Psoas muscle (tissue), 8 donors: ENCODE results near the gene GP5. TPM values are rescaled to one million over a fixed set of nuclear protein-coding genes. Genes with fewer than 3 reads are reported as not detected.

Experiments used
- ATAC-seq, 4 donors: fragments of 200-7000 bp; cut with Tn5 transposase; one replicate each; pipeline ENCODE4 v1.9.1; 2020; ENCODE audit warnings: moderate library complexity in 3 of 4, mild to moderate bottlenecking in 2 of 4
- DNase-seq, 2 donors: peaks; one replicate each; pipeline ENCODE4 v3.0.0-alpha.2; 2020
- H3K27ac ChIP-seq: fragments of 200-600 bp; one replicate; pipeline ENCODE4 v1.8.0; 2022
- H3K27me3 ChIP-seq, 3 donors: fragments of 200-600 bp in 1 of 3; one replicate each; pipeline versions ENCODE4 v1.6.1 to v1.8.0; 2013 to 2022; ENCODE audit warnings: low read length in 2 of 3, mild to moderate bottlenecking in 2 of 3, moderate library complexity in 1 of 3; ENCODE audit not compliant: insufficient read depth in 3 of 3
- H3K36me3 ChIP-seq, 2 donors: fragments of 200-600 bp in 1 of 2; one replicate each; pipeline versions ENCODE4 v1.6.1 to v1.8.0; 2013 to 2022; ENCODE audit warnings: low read depth in 1 of 2, mild to moderate bottlenecking in 1 of 2, moderate library complexity in 1 of 2; ENCODE audit not compliant: insufficient read depth in 1 of 2
- H3K4me1 ChIP-seq: fragments of 200-600 bp; one replicate; pipeline ENCODE4 v1.8.0; 2022
- H3K4me3 ChIP-seq: fragments of 200-600 bp; one replicate; pipeline ENCODE4 v1.8.0; 2022; ENCODE audit warnings: mild to moderate bottlenecking
- H3K9me3 ChIP-seq: fragments of 200-600 bp; one replicate; pipeline ENCODE4 v1.8.0; 2022
- WGBS, 3 donors: extraction: QIAGEN DNeasy Blood & Tissue Kit; methylation state at CpG; one replicate each; pipeline versions ENCODE4 v1.1.6 to v1.1.7; 2013; 5-methylcytosine and 5-hydroxymethylcytosine counted together
- intact Hi-C, 2 donors: fragments of 100-400 bp; cut with DNase I; formaldehyde crosslinking; loops; one replicate each; pipeline versions ENCODE4 v1.11.0 to v1.14.2; 2022
- polyA plus RNA-seq, 3 donors: library from polyadenylated mRNA; stranded (reverse); fragments of 200-250 nt; gene quantifications; one replicate each; pipeline ENCODE4 v1.2.3, GENCODE V29; 2013
- total RNA-seq, 4 donors: library from RNA; stranded (reverse); fragmentation: NEBNext Ultra II Directional in 2 of 4; extraction: Animal tissue kit (Norgen Biotek cat#: 25700) in 2 of 4; gene quantifications; one replicate each; pipeline versions ENCODE4 v1.2.1 to v1.2.4, GENCODE V29; 2021 to 2023
- TF ChIP-seq, protein P1 (sequence below): fragments of 200-600 bp; IDR thresholded peaks from one replicate; pipeline ENCODE4 v1.8.0; 2022; ENCODE audit warnings: antibody characterized with exemption
- donor health status: healthy with polysubstance abuse.
- donor health status: DM: no; HTN: no; CAD: no; lungs with moderate emphysema.
- donor health status: Bipolar disorder and iron deficiency.
- donor health status: healthy.
- donor health status: DM: yes; HTN: yes; CAD: no.
- donor health status: DM: no; HTN: no; CAD: no.
- donor health status: DM: no; HTN: no; CAD: no.
- donor health status: DM: yes; HTN: yes; CAD: no.

The GP5 gene
- total and polyA plus RNA-seq, 7 donors, result 0.01 TPM; not detected in 6

DNA sequence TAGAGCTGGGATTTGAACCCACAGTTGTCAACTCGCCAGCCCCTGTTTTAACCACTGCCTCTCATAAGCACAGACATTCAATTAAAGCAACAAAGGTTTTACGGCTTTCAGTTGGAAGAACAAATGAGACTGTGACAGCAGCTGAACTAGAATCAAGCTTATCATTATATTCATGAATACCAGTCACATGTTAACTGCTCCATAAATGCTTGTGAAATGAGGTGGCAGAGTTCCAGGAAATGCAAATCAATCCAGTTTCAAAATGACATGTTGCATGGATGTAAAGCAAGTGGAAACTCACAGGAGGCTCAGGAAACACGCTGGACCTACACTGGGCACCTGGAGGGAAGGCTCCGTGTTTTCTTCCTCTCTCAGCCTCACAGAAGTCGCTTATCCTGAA is 3.9 kb downstream of the GP5 start:
- H3K27ac ChIP-seq, result no peak overlapping the region
- H3K27me3 ChIP-seq, result peaks cover 0 to 66% (median 6%) of the 10 kb centered on the region in 3 donors
- H3K4me3 ChIP-seq, result no peak overlapping the region
- H3K36me3 ChIP-seq, result no peaks in the 10 kb centered on the region
- DNase-seq (no peak), ATAC-seq (no peak)
- TF ChIP-seq, protein P1, sequence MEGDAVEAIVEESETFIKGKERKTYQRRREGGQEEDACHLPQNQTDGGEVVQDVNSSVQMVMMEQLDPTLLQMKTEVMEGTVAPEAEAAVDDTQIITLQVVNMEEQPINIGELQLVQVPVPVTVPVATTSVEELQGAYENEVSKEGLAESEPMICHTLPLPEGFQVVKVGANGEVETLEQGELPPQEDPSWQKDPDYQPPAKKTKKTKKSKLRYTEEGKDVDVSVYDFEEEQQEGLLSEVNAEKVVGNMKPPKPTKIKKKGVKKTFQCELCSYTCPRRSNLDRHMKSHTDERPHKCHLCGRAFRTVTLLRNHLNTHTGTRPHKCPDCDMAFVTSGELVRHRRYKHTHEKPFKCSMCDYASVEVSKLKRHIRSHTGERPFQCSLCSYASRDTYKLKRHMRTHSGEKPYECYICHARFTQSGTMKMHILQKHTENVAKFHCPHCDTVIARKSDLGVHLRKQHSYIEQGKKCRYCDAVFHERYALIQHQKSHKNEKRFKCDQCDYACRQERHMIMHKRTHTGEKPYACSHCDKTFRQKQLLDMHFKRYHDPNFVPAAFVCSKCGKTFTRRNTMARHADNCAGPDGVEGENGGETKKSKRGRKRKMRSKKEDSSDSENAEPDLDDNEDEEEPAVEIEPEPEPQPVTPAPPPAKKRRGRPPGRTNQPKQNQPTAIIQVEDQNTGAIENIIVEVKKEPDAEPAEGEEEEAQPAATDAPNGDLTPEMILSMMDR, result no peak
- intact Hi-C loops, result no loop called here
- H3K4me1 ChIP-seq, result peaks cover 15% of the 10 kb centered on the region
- H3K9me3 ChIP-seq, result peaks cover 5% of the 10 kb centered on the region
- 89 to 96% (median 90%) methylated on average over 5 of the region's 5 CpGs for WGBS, 3 donors

DNA sequence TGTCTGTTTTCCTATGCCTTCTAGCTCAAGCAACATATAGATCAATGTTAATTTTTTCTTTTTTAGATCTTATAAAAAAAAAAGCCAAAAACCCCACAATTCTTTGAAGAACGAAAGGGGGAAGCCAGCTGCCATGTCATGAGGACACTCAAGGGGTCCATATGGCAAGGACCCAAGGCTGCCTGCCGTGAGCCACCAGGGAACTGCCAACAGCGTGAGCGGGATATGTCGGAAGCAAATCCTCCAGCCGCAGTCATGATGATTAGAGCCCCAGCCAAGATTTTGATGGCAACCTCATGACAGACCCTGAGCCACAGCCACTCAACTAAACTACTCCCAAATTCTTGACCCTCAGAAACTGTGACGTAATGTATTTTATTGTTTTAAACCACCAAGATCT is 6.5 kb downstream of the GP5 start:
- Histone ChIP-seq H3K36me3 (no peaks in the 10 kb centered on the region), H3K27ac (no peak overlapping the region), H3K4me1 (peaks cover 8% of the 10 kb centered on the region), H3K27me3 (peaks cover 0 to 46% (median 6%) of the 10 kb centered on the region in 3 donors), H3K9me3 (peaks cover 5% of the 10 kb centered on the region), H3K4me3 (no peak overlapping the region)
- no peak for DNase-seq
- WGBS, 3 donors, result 62 to 66% (median 63%) methylated on average over 7 of the region's 7 CpGs
- TF ChIP-seq, protein P1, result no peak
- intact Hi-C loops, result no loop called here
- ATAC-seq, result no peak

DNA sequence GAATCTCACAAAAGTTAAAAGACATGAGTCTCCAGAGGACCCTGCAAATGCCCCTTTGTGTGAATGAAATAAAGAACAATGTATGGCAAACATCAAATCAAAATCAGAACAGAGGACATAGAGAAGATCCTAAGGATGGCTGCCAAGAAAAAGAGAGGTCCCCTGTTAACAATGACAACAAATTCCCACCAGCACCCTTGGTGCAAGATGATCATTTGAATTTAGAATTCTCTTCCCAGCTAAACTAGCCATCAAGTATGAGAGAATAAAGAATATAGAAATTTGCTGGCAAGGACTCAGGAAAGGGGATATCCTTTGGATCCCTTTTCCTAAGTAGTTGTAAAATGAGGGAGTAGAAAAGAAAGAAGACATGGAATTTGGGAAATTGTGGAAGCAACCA is 8.2 kb downstream of the GP5 start:
- intact Hi-C loops, result no loop called here
- no peak for ATAC-seq

DNA sequence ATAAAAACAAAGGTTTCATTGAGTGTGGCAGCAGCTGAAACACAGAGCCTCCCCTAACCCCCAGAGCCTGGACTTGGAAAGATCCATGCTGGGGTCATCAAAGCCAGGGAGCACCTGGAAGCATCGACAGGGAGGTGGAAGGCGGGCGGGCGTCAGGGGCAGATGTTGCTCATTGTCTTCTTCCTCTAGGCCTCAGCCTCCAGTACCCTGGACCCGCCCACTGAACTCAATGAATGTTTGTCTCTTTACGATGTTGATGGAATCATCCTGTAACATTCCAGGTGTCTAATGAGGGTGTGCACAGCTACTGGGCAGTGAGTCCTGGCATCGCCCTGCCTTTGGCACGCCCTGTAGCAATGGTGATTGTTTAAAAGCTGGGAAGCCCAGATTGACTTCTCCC is 9.8 kb downstream of the GP5 start:
- Histone ChIP-seq H3K36me3 (no peaks in the 10 kb centered on the region), H3K27ac (no peak overlapping the region), H3K27me3 (peaks cover 0 to 21% (median 0%) of the 10 kb centered on the region in 3 donors), H3K4me3 (no peak overlapping the region), H3K9me3 (peaks cover 5% of the 10 kb centered on the region), H3K4me1 (no peaks in the 10 kb centered on the region)
- 88 to 90% (median 90%) methylated on average over 8 of the region's 8 CpGs for WGBS, 3 donors
- intact Hi-C loops, result no loop called here
- TF ChIP-seq, protein P1, result no peak
- ATAC-seq, result no peak
- no peak for DNase-seq

More for the DNA sequence above, 8.2 kb downstream of the GP5 start:
- TF ChIP-seq, protein P1, result no peak
- H3K9me3 ChIP-seq, result peaks cover 5% of the 10 kb centered on the region
- peaks cover 0 to 32% (median 2%) of the 10 kb centered on the region in 3 donors for H3K27me3 ChIP-seq
- no peaks in the 10 kb centered on the region for H3K36me3 ChIP-seq
- no peak for DNase-seq
- no peak overlapping the region for H3K4me3 ChIP-seq
- no peaks in the 10 kb centered on the region for H3K4me1 ChIP-seq
- H3K27ac ChIP-seq, result no peak overlapping the region

DNA sequence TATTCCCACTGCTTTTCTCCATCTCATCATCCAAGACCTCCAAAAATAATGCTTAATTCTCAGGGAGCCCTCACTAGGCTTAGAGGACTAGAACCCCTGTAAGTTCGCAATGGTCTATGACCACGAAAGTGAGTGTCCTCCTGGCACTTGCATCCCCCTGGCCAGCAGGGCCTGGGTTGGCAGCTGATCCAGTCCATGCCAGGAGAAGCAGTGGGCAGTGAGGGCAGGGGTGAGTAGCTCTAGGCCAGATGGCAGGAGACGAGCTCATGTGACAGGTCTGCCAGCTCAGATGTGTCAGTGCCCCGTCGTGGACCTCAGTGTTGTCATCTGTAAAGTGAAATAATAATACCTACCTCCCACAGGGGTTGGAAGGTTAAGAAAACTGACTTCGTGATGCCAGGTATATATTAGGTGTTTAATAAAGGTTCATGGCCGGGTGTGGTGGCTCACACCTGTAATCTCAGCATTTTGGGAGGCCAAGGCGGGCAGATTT is 11.1 kb downstream of the GP5 start:
- TF ChIP-seq, protein P1, result no peak
- WGBS, 3 donors, result 82 to 87% (median 86%) methylated on average over 8 of the region's 8 CpGs

More for the DNA sequence above, 11.1 kb downstream of the GP5 start:
- intact Hi-C loops, result no loop called here
- Histone ChIP-seq H3K4me3 (no peak overlapping the region), H3K4me1 (no peaks in the 10 kb centered on the region), H3K27ac (no peak overlapping the region), H3K27me3 (peaks cover 0 to 21% (median 0%) of the 10 kb centered on the region in 3 donors), H3K9me3 (peaks cover 5% of the 10 kb centered on the region), H3K36me3 (no peaks in the 10 kb centered on the region)
- ATAC-seq (no peak), DNase-seq (no peak)
